Psoas muscle (tissue), 8 donors: Measurements from ENCODE around the gene LRFN3. TPM values are rescaled to one million over a fixed set of nuclear protein-coding genes. Genes with fewer than 3 reads are reported as not detected.

Experiments
- ATAC-seq, 4 donors: fragments of 200-7000 bp; cut with Tn5 transposase; one replicate each; pipeline ENCODE4 v1.9.1; 2020; ENCODE audit warnings: moderate library complexity in 3 of 4, mild to moderate bottlenecking in 2 of 4
- DNase-seq, 2 donors: peaks; one replicate each; pipeline ENCODE4 v3.0.0-alpha.2; 2020
- H3K27ac ChIP-seq: fragments of 200-600 bp; one replicate; pipeline ENCODE4 v1.8.0; 2022
- H3K27me3 ChIP-seq, 3 donors: fragments of 200-600 bp in 1 of 3; one replicate each; pipeline versions ENCODE4 v1.6.1 to v1.8.0; 2013 to 2022; ENCODE audit warnings: low read length in 2 of 3, mild to moderate bottlenecking in 2 of 3, moderate library complexity in 1 of 3; ENCODE audit not compliant: insufficient read depth in 3 of 3
- H3K36me3 ChIP-seq, 2 donors: fragments of 200-600 bp in 1 of 2; one replicate each; pipeline versions ENCODE4 v1.6.1 to v1.8.0; 2013 to 2022; ENCODE audit warnings: low read depth in 1 of 2, mild to moderate bottlenecking in 1 of 2, moderate library complexity in 1 of 2; ENCODE audit not compliant: insufficient read depth in 1 of 2
- H3K4me1 ChIP-seq: fragments of 200-600 bp; one replicate; pipeline ENCODE4 v1.8.0; 2022
- H3K4me3 ChIP-seq: fragments of 200-600 bp; one replicate; pipeline ENCODE4 v1.8.0; 2022; ENCODE audit warnings: mild to moderate bottlenecking
- H3K9me3 ChIP-seq: fragments of 200-600 bp; one replicate; pipeline ENCODE4 v1.8.0; 2022
- CTCF ChIP-seq: fragments of 200-600 bp; IDR thresholded peaks from one replicate; pipeline ENCODE4 v1.8.0; 2022; ENCODE audit warnings: antibody characterized with exemption
- whole genome bisulfite sequencing, 3 donors: extraction: QIAGEN DNeasy Blood & Tissue Kit; methylation state at CpG; one replicate each; pipeline versions ENCODE4 v1.1.6 to v1.1.7; 2013; 5-methylcytosine and 5-hydroxymethylcytosine counted together
- intact Hi-C, 2 donors: fragments of 100-400 bp; cut with DNase I; formaldehyde crosslinking; loops; one replicate each; pipeline versions ENCODE4 v1.11.0 to v1.14.2; 2022
- polyA plus RNA-seq, 3 donors: library from polyadenylated mRNA; stranded (reverse); fragments of 200-250 nt; gene quantifications; one replicate each; pipeline ENCODE4 v1.2.3, GENCODE V29; 2013
- total RNA-seq, 4 donors: library from RNA; stranded (reverse); fragmentation: NEBNext Ultra II Directional in 2 of 4; extraction: Animal tissue kit (Norgen Biotek cat#: 25700) in 2 of 4; gene quantifications; one replicate each; pipeline versions ENCODE4 v1.2.1 to v1.2.4, GENCODE V29; 2021 to 2023
- donor health status: healthy with polysubstance abuse.
- donor health status: DM: no; HTN: no; CAD: no; lungs with moderate emphysema.
- donor health status: Bipolar disorder and iron deficiency.
- donor health status: healthy.
- donor health status: DM: yes; HTN: yes; CAD: no.
- donor health status: DM: no; HTN: no; CAD: no.
- donor health status: DM: no; HTN: no; CAD: no.
- donor health status: DM: yes; HTN: yes; CAD: no.

Gene LRFN3
- total and polyA plus RNA-seq, 7 donors: 7.2 to 25.6 (median 10.7) TPM

- peak overlapping the region; percentile 71 for H3K27ac ChIP-seq
- ATAC-seq (no peak), DNase-seq (no peak)
- peaks cover 20% of the 10 kb centered on the region for H3K4me1 ChIP-seq
- no peak for TF ChIP-seq CTCF
- H3K36me3 ChIP-seq: peaks cover 0 to 26% of the 10 kb centered on the region in 2 donors
- peak overlapping the region; percentile 81 for H3K4me3 ChIP-seq
- H3K27me3 ChIP-seq: no peaks in the 10 kb centered on the region
- intact Hi-C loops: loop anchor here in 1 of 2 donors (10.0 kb wide), 1 partner anchor 392 kb away; the partner anchor contains the start of gene TMEM147
- no peaks in the 10 kb centered on the region for H3K9me3 ChIP-seq
- 15 to 19% (median 17%) methylated on average over 11 of the region's 11 CpGs for WGBS, 3 donors
These were observed 629 bp downstream of the LRFN3 start for GRCh38 chr19:35936738-35937268.

DNA sequence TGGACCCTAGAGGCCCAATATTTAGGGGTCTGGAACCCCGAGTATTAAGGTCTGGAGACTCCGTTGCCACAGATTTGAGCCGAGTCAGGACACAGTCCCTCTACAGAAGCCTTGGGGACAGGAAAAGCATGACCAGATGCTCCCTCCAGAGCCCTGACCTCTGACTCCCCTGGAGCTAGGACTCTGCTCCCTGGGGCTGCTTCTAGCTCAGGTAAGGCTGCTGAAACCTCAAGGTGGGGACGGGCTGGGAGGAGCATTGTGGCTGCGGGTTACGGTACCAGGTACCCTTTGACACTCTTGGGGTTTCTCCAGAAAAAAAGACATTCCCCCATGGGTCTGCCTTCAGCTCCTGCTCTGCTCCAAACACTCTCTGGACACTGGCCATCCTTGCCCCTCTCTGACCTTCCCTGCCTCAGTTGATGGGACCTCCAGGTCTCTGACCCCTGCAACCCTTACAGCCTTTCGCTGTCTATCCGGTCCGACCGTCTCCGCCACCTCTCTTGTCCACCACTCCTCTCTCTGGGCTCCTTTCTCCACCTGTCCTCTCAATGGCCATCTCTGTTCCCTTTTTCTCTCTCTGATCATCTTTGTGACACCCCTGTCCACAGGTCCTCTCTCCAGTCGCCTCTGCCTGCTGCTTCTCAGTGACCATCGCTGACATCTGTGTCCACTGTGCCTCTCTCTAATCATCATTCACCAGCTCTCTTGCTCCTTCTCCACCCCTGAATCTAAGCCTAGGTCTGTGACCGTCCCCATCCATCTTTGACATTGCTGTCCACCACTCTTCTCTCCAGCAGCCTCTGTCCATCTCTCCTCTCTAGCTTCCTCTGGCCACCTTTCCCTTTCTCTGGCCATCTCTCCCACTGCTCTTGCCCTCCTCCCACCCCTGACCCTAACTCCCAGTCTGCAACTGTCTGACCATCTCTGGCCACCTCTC is 1.4 kb downstream of the LRFN3 start:
- no peak for TF ChIP-seq CTCF
- Histone ChIP-seq H3K4me3 (peak overlapping the region; percentile 81), H3K27ac (peak overlapping the region; percentile 71), H3K36me3 (peaks cover 0 to 34% of the 10 kb centered on the region in 2 donors), H3K4me1 (peaks cover 20% of the 10 kb centered on the region), H3K27me3 (no peaks in the 10 kb centered on the region), H3K9me3 (no peaks in the 10 kb centered on the region)
- ATAC-seq: peak in 2 of 4 donors; percentile 29 to 51
- intact Hi-C loops: loop anchor here in 1 of 2 donors (10.0 kb wide), 1 partner anchor 393 kb away; the partner anchor contains the start of gene TMEM147
- DNase-seq: no peak
- WGBS, 3 donors: 23 to 28% (median 26%) methylated on average over 14 of the region's 14 CpGs

GRCh38 chr19:35938282-35939224 is 2.4 kb downstream of the LRFN3 start:
- H3K36me3 ChIP-seq: peaks cover 0 to 42% of the 10 kb centered on the region in 2 donors
- ATAC-seq (no peak), DNase-seq (no peak)
- peak overlapping the region; percentile 81 for H3K4me3 ChIP-seq
- TF ChIP-seq CTCF: no peak
- H3K4me1 ChIP-seq: peaks cover 20% of the 10 kb centered on the region
- intact Hi-C loops: loop anchor here in 1 of 2 donors (10.0 kb wide), 1 partner anchor 394 kb away; the partner anchor contains the start of gene TMEM147
- H3K27me3 ChIP-seq: no peaks in the 10 kb centered on the region
- H3K9me3 ChIP-seq: no peaks in the 10 kb centered on the region
- WGBS, 3 donors: 63 to 72% (median 66%) methylated on average over 13 of the region's 13 CpGs
- H3K27ac ChIP-seq: no peak overlapping the region

GRCh38 chr19:35939307-35940077 is 3.3 kb downstream of the LRFN3 start:
- Histone ChIP-seq H3K36me3 (peaks cover 0 to 50% of the 10 kb centered on the region in 2 donors), H3K4me3 (no peak overlapping the region), H3K27ac (no peak overlapping the region), H3K9me3 (no peaks in the 10 kb centered on the region), H3K4me1 (peaks cover 20% of the 10 kb centered on the region), H3K27me3 (no peaks in the 10 kb centered on the region)
- intact Hi-C loops: loop anchor here in 1 of 2 donors (10.0 kb wide), 1 partner anchor 395 kb away; the partner anchor contains the start of gene TMEM147
- ATAC-seq (no peak), DNase-seq (no peak)
- WGBS, 3 donors: 91 to 94% (median 92%) methylated on average over 54 to 55 of the region's 55 CpGs
- no peak for TF ChIP-seq CTCF
